Adrenal gland (tissue), 5 donors: ENCODE results near the gene OPRM1.

Source experiments
- CTCF ChIP-seq, 6 experiments: fragments of 450-650 bp in 4 of 6; fragments of 200-600 bp in 2 of 6; sonication (generic) in 1 of 6; IDR thresholded peaks; 1 replicate in 5 of 6; 2 replicates in 1 of 6; pipeline versions ENCODE4 v1.5.1 to v1.8.0; 2016 to 2021; ENCODE audit warnings: antibody characterized with exemption in 6 of 6, mild to moderate bottlenecking in 2 of 6, moderate library complexity in 1 of 6
- POLR2A ChIP-seq, 2 donors: fragments of 450-650 bp; IDR thresholded peaks; one replicate each; pipeline ENCODE4 v1.6.1; 2017; ENCODE audit warnings: antibody characterized with exemption in 2 of 2, mild to moderate bottlenecking in 2 of 2, moderate library complexity in 1 of 2
- donor health status: DM: no; HTN: no; CAD: no.

- TF ChIP-seq POLR2A (IDR thresholded peaks at IDR 0.05) (no peak), CTCF (IDR thresholded peaks at IDR 0.05) (no peak)
Observed at GRCh38 chr6:154169193-154169847, 130.3 kb downstream of the OPRM1 start.
